ENCODE measurements around the gene SYT2.

SYT2 gene

GRCh38 chr1:202673531-202673930, 36.7 kb downstream of the SYT2 start:
- no peak for DNase-seq

- DNase-seq: peak; percentile 49
Measured at GRCh38 chr1:202671399-202671798, 38.9 kb downstream of the SYT2 start.

- DNase-seq: no peak
Measured at GRCh38 chr1:202665417-202665816, 44.8 kb downstream of the SYT2 start.

GRCh38 chr1:202664083-202664482, 46.2 kb downstream of the SYT2 start:
- DNase-seq: no peak

- DNase-seq: no peak
Measured at GRCh38 chr1:202663131-202663530, 47.1 kb downstream of the SYT2 start.

GRCh38 chr1:202662081-202662480, 48.2 kb downstream of the SYT2 start:
- DNase-seq: peak; percentile 70

- no peak for DNase-seq
Measured at GRCh38 chr1:202661136-202661845, 49.0 kb downstream of the SYT2 start.

- no peak for DNase-seq
Measured at GRCh38 chr1:202659974-202660373, 50.3 kb downstream of the SYT2 start.

GRCh38 chr1:202659541-202659940, 50.7 kb downstream of the SYT2 start:
- no peak for DNase-seq

- no peak for DNase-seq
Measured at GRCh38 chr1:202658769-202659168, 51.5 kb downstream of the SYT2 start.

- no peak for DNase-seq
Measured at GRCh38 chr1:202658251-202658759, 51.9 kb downstream of the SYT2 start.

GRCh38 chr1:202656951-202657646, 53.2 kb downstream of the SYT2 start:
- DNase-seq: no peak

GRCh38 chr1:202656057-202656456, 54.2 kb downstream of the SYT2 start:
- DNase-seq: no peak

- DNase-seq: no peak
Measured at GRCh38 chr1:202654079-202654478, 56.2 kb downstream of the SYT2 start.

GRCh38 chr1:202649553-202650392, 60.5 kb downstream of the SYT2 start:
- DNase-seq: no peak

- no peak for DNase-seq
Measured at GRCh38 chr1:202648605-202649226, 61.5 kb downstream of the SYT2 start.

- DNase-seq: no peak
Measured at GRCh38 chr1:202645097-202645476, 65.2 kb downstream of the SYT2 start.

- no peak for DNase-seq
Measured at GRCh38 chr1:202644219-202645096, 65.8 kb downstream of the SYT2 start.

GRCh38 chr1:202643397-202644218, 66.6 kb downstream of the SYT2 start:
- no peak for DNase-seq

GRCh38 chr1:202642619-202643291, 67.5 kb downstream of the SYT2 start:
- DNase-seq: no peak
